Liver (tissue), 9 donors: ENCODE measurements around the gene SPDYE4. TPM values are rescaled to one million over a fixed set of nuclear protein-coding genes. Genes with fewer than 3 reads are reported as not detected.

Source experiments
- DNase-seq: peaks from one replicate; pipeline ENCODE4 v3.0.0-alpha.2; 2017; ENCODE audit warnings: low spot score
- H3K27ac ChIP-seq, 2 donors: one replicate each; pipeline ENCODE4 v1.7.0; 2013; ENCODE audit warnings: inconsistent platforms in 2 of 2, low read length in 2 of 2, control low read depth in 1 of 2, low read depth in 1 of 2, mild to moderate bottlenecking in 1 of 2
- H3K27me3 ChIP-seq, 4 donors: one replicate each; pipeline versions ENCODE4 v1.6.1 to v1.7.0; 2013; ENCODE audit warnings: low read length in 3 of 4, inconsistent platforms in 1 of 4, mild to moderate bottlenecking in 1 of 4, moderate library complexity in 1 of 4; ENCODE audit not compliant: control insufficient read depth in 4 of 4, insufficient read depth in 4 of 4
- H3K36me3 ChIP-seq, 4 donors: one replicate each; pipeline versions ENCODE4 v1.6.1 to v1.7.0; 2013; ENCODE audit warnings: low read length in 3 of 4, mild to moderate bottlenecking in 3 of 4, low read depth in 1 of 4, moderate library complexity in 1 of 4; ENCODE audit not compliant: control insufficient read depth in 4 of 4, insufficient read depth in 3 of 4
- H3K4me1 ChIP-seq, 4 donors: one replicate each; pipeline versions ENCODE4 v1.6.1 to v1.7.0; 2013; ENCODE audit warnings: low read length in 3 of 4, mild to moderate bottlenecking in 3 of 4, moderate library complexity in 1 of 4; ENCODE audit not compliant: control insufficient read depth in 4 of 4, insufficient read depth in 4 of 4
- H3K4me3 ChIP-seq, 3 donors: one replicate each; pipeline versions ENCODE4 v1.6.1 to v1.7.0; 2013; ENCODE audit warnings: low read length in 3 of 3, control low read depth in 1 of 3, low read depth in 1 of 3, mild to moderate bottlenecking in 1 of 3
- H3K9ac ChIP-seq, 2 donors: one replicate each; pipeline ENCODE4 v1.7.0; 2013; ENCODE audit warnings: low read length in 2 of 2, mild to moderate bottlenecking in 2 of 2, moderate library complexity in 2 of 2, control low read depth in 1 of 2, low read depth in 1 of 2
- H3K9me3 ChIP-seq, 4 donors: one replicate each; pipeline versions ENCODE4 v1.6.1 to v1.7.0; 2013; ENCODE audit warnings: low read length in 3 of 4; ENCODE audit not compliant: control insufficient read depth in 4 of 4
- EGR1 ChIP-seq, 2 donors: IDR thresholded peaks; 2 replicates each; pipeline ENCODE4 v1.6.1; 2016 to 2018; ENCODE audit warnings: antibody characterized with exemption in 2 of 2, low read depth in 2 of 2
- FOXA1 ChIP-seq: IDR thresholded peaks from 2 replicates; pipeline ENCODE4 v1.6.1; 2016; ENCODE audit warnings: antibody characterized with exemption
- FOXA2 ChIP-seq: IDR thresholded peaks from 2 replicates; pipeline ENCODE4 v1.6.1; 2016; ENCODE audit warnings: antibody characterized with exemption
- GABPA ChIP-seq, 2 donors: IDR thresholded peaks in 1 of 2; conservative IDR thresholded peaks in 1 of 2; 2 replicates each; pipeline ENCODE4 v1.6.1; 2016; ENCODE audit warnings: antibody characterized with exemption in 2 of 2, mild to moderate bottlenecking in 1 of 2, moderate library complexity in 1 of 2
- HNF4A ChIP-seq, 2 donors: conservative IDR thresholded peaks; 2 replicates each; pipeline ENCODE4 v1.6.1; 2016; ENCODE audit warnings: antibody characterized with exemption in 2 of 2, mild to moderate bottlenecking in 2 of 2
- HNF4G ChIP-seq: IDR thresholded peaks from 2 replicates; pipeline ENCODE4 v1.6.1; 2016; ENCODE audit warnings: antibody characterized with exemption
- JUND ChIP-seq, 2 donors: IDR thresholded peaks; 2 replicates each; pipeline ENCODE4 v1.6.1; 2016; ENCODE audit warnings: antibody characterized with exemption in 2 of 2
- NR2F2 ChIP-seq: IDR thresholded peaks from 2 replicates; pipeline ENCODE4 v1.6.1; 2016; ENCODE audit warnings: antibody characterized with exemption
- RAD21 ChIP-seq, 2 donors: IDR thresholded peaks; 2 replicates each; pipeline ENCODE4 v1.6.1; 2016; ENCODE audit warnings: antibody characterized with exemption in 2 of 2, mild to moderate bottlenecking in 2 of 2
- RXRA ChIP-seq, 2 donors: IDR thresholded peaks; 2 replicates each; pipeline ENCODE4 v1.6.1; 2017 to 2018; ENCODE audit warnings: antibody characterized with exemption in 2 of 2, mild to moderate bottlenecking in 1 of 2
- SP1 ChIP-seq: IDR thresholded peaks from 2 replicates; pipeline ENCODE4 v1.6.1; 2018; ENCODE audit warnings: antibody characterized with exemption, mild to moderate bottlenecking
- TAF1 ChIP-seq: conservative IDR thresholded peaks from 2 replicates; pipeline ENCODE4 v1.6.1; 2016; ENCODE audit warnings: antibody characterized with exemption, mild to moderate bottlenecking
- YY1 ChIP-seq: IDR thresholded peaks from 2 replicates; pipeline ENCODE4 v1.6.1; 2016; ENCODE audit warnings: antibody characterized with exemption, mild to moderate bottlenecking
- WGBS: extraction: QIAGEN DNeasy Blood & Tissue Kit; methylation state at CpG from one replicate; pipeline ENCODE4 v1.1.7; 2013; 5-methylcytosine and 5-hydroxymethylcytosine counted together
- polyA plus RNA-seq, 2 donors: library from polyadenylated mRNA; stranded (reverse) in 1 of 2; unstranded in 1 of 2; fragments of 200-250 nt in 1 of 2; fragments of >200 nt in 1 of 2; fragmentation: Nextera tagmentation in 1 of 2; extraction: Ambion mirVana in 1 of 2; gene quantifications; one replicate each; pipeline versions ENCODE4 v1.2.1 to v1.2.3, GENCODE V29; 2013 to 2015
- total RNA-seq, 2 donors: library from RNA; depleted of rRNA; stranded (reverse); fragments of >200 nt; gene quantifications; one replicate each; pipeline ENCODE4 v1.2.3, GENCODE V29; 2014
- TF ChIP-seq, protein P1 (sequence below): IDR thresholded peaks from 2 replicates; pipeline ENCODE4 v1.6.1; 2016; ENCODE audit warnings: antibody characterized with exemption
- TF ChIP-seq, protein P2 (sequence below): IDR thresholded peaks from 2 replicates; pipeline ENCODE4 v1.6.1; 2016; ENCODE audit warnings: antibody characterized with exemption
- TF ChIP-seq, protein P3 (sequence below): IDR thresholded peaks from 2 replicates; pipeline ENCODE4 v1.6.1; 2016; ENCODE audit warnings: antibody characterized with exemption
- TF ChIP-seq, protein P4 (sequence below): fragments of 150-350 bp; IDR thresholded peaks from 2 replicates; pipeline ENCODE4 v1.5.1; 2017; ENCODE audit warnings: improper control_type of control experiment, low read depth, low read length; ENCODE audit not compliant: missing input control
- donor health status: healthy.
- donor health status: healthy.
- donor health status: healthy.
- donor health status: healthy.
- donor health status: healthy.

SPDYE4 gene
- total and polyA plus RNA-seq, 4 donors = not detected

DNA sequence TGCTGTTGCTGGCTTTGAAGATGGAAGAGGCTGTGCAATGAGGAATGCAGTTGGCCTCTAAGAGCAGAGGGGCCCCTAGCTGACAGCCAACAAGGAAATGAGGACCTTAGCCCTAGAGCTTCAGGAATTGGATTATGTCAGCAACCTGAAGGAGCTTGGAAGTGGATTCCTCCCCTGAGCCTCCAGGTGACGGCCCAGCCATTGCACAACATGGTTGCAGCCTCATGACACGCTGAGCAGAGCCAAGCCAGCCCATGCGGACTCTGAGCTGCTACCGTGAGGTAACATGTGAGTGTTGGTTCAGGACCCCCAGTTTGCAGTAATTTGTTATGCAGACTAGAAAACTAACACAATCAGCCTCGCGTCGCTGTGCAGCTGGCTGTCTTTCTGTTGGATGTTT is 33.9 kb downstream of the SPDYE4 start:
- DNase-seq = no peak
- TF ChIP-seq, protein P1, sequence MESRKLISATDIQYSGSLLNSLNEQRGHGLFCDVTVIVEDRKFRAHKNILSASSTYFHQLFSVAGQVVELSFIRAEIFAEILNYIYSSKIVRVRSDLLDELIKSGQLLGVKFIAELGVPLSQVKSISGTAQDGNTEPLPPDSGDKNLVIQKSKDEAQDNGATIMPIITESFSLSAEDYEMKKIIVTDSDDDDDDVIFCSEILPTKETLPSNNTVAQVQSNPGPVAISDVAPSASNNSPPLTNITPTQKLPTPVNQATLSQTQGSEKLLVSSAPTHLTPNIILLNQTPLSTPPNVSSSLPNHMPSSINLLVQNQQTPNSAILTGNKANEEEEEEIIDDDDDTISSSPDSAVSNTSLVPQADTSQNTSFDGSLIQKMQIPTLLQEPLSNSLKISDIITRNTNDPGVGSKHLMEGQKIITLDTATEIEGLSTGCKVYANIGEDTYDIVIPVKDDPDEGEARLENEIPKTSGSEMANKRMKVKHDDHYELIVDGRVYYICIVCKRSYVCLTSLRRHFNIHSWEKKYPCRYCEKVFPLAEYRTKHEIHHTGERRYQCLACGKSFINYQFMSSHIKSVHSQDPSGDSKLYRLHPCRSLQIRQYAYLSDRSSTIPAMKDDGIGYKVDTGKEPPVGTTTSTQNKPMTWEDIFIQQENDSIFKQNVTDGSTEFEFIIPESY = no peak
- TF ChIP-seq TAF1 = no peak
- TF ChIP-seq YY1 = no peak
- TF ChIP-seq NR2F2 = no peak
- no peak for TF ChIP-seq JUND (IDR thresholded peaks at IDR 0.05)
- TF ChIP-seq, protein P2, sequence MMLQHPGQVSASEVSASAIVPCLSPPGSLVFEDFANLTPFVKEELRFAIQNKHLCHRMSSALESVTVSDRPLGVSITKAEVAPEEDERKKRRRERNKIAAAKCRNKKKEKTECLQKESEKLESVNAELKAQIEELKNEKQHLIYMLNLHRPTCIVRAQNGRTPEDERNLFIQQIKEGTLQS = no peak
- TF ChIP-seq HNF4G = no peak
- TF ChIP-seq, protein P3, sequence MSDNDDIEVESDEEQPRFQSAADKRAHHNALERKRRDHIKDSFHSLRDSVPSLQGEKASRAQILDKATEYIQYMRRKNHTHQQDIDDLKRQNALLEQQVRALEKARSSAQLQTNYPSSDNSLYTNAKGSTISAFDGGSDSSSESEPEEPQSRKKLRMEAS = no peak
- TF ChIP-seq GABPA (IDR thresholded peaks at IDR 0.05 in 1 of 2, conservative IDR thresholded peaks at IDR 0.05 in 1 of 2) = no peak
- TF ChIP-seq RXRA (IDR thresholded peaks at IDR 0.05) = no peak
- TF ChIP-seq FOXA1 = no peak
- TF ChIP-seq SP1 = no peak
- Histone ChIP-seq H3K9me3 (no peaks in the 10 kb centered on the region), H3K27ac (no peak overlapping the region), H3K4me3 (no peak overlapping the region), H3K9ac (no peak overlapping the region), H3K4me1 (peaks cover 0 to 2% (median under 1%) of the 10 kb centered on the region in 4 donors), H3K36me3 (no peaks in the 10 kb centered on the region), H3K27me3 (no peaks in the 10 kb centered on the region)
- 77% methylated on average over 7 of the region's 7 CpGs for WGBS

DNA sequence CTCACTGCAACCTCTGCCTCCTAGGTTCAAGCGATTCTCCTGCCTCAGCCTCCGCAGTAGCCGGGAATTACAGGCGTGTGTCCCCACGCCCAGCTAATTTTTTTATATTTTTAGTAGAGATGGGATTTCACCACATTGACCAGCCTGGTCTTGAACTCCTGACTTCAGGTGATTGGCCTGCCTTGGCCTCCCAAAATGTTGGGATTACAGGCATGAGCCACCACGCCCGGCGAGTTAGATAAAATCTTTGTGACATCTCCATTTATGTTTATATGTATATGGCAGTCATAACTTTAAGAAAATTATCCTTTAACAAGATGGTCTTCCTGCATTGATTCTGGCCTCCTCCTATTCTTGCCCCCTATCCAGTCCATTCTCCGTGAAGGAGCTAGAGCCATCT is 37.8 kb downstream of the SPDYE4 start:
- no peaks in the 10 kb centered on the region for H3K27me3 ChIP-seq
- H3K4me3 ChIP-seq = no peak overlapping the region
- DNase-seq = no peak
- no peak overlapping the region for H3K9ac ChIP-seq
- no peaks in the 10 kb centered on the region for H3K36me3 ChIP-seq
- TF ChIP-seq HNF4A (conservative IDR thresholded peaks at IDR 0.05) (no peak), HNF4G (no peak), FOXA2 (no peak), YY1 (no peak), EGR1 (IDR thresholded peaks at IDR 0.05; ENCODE audit: low read depth in 2 of 2) (no peak), RAD21 (IDR thresholded peaks at IDR 0.05) (no peak)
- TF ChIP-seq, protein P1 = no peak
- TF ChIP-seq, protein P4, sequence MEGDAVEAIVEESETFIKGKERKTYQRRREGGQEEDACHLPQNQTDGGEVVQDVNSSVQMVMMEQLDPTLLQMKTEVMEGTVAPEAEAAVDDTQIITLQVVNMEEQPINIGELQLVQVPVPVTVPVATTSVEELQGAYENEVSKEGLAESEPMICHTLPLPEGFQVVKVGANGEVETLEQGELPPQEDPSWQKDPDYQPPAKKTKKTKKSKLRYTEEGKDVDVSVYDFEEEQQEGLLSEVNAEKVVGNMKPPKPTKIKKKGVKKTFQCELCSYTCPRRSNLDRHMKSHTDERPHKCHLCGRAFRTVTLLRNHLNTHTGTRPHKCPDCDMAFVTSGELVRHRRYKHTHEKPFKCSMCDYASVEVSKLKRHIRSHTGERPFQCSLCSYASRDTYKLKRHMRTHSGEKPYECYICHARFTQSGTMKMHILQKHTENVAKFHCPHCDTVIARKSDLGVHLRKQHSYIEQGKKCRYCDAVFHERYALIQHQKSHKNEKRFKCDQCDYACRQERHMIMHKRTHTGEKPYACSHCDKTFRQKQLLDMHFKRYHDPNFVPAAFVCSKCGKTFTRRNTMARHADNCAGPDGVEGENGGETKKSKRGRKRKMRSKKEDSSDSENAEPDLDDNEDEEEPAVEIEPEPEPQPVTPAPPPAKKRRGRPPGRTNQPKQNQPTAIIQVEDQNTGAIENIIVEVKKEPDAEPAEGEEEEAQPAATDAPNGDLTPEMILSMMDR = no peak
- TF ChIP-seq, protein P3 = no peak
- TF ChIP-seq, protein P2 = no peak
- H3K9me3 ChIP-seq = no peaks in the 10 kb centered on the region
- H3K27ac ChIP-seq = no peak overlapping the region
- 86% methylated on average over 9 of the region's 9 CpGs for WGBS
- peaks cover 0 to 2% (median under 1%) of the 10 kb centered on the region in 4 donors for H3K4me1 ChIP-seq
